Activated naive CD4-positive, alpha-beta T cell treated with anti-CD3 and anti-CD28 coated beads, Interleukin-2, amount 10 ng/mL, durations not matched to agents 5 hours and 36 hours (primary cell): Measurements from ENCODE around the gene NXPH4. TPM values are rescaled to one million over a fixed set of nuclear protein-coding genes. Genes with fewer than 3 reads are reported as not detected.

Source experiments
- microRNA-seq: library from miRNA; unstranded; fragments of <30 nt; microRNA quantifications from one replicate; pipeline ENCODE4 v1.2.0, GENCODE V29; 2022; ENCODE audit warnings: borderline microRNAs expressed, borderline replicate concordance
- total RNA-seq, 2 experiments: library from RNA; stranded (reverse); gene quantifications; one replicate each; pipeline ENCODE4 v1.2.3, GENCODE V29; 2021

Gene NXPH4
- under 1 TPM; 0.29 to 0.43 TPM for total RNA-seq

GRCh38 chr12:57216014-57216911, at the start of gene NXPH4:
TSS of gene NXPH4 (plus strand) at chr12:57216794. CDS start at chr12:57216970, 176 bp downstream.

DNA sequence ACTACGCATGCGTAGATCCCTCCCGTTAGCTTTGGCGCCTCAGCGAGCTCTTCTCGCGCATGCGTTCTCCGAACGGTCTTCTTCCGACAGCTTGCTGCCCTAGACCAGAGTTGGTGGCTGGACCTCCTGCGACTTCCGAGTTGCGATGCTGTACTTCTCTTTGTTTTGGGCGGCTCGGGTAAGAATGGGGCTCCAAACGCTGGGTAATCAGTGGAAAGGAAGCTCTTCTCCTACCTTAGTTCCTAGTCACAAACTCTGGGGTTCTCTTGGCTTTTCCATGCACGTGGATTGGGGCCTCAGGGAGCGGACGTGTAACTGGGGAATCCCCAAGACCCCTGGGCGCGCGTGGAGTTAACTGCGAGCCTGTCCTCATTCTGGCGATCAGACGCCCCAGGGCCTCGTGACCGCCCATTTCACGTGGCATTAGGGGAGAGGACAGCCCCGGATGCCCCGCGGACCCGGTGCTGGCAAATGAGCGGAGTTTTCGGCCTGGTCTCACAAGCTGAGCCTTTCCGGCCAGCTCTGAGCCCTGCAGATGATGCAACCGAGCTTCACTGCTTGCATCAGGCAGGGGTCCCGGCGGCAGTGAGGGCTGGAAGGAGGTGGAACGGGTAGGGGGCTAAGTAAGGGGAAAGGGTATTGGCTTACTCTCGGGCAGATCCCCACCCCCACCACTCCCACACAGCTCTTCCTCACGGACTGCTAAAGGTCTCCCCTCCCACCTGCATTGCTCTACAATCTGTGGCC, 13.2 kb downstream of the NXPH4 start, which contains the start of gene SHMT2:
SHMT2 (plus strand) TSS at position 78 of the 747 bp plus-strand sequence; CDS start at position 146, 68 bp downstream.

GRCh38 chr12:57250956-57251355, 34.4 kb downstream of the NXPH4 start, which contains the start of gene STAC3:
TSS of gene STAC3 (minus strand) at chr12:57251187. CDS start at chr12:57249636, 1,551 bp downstream.

Small RNA genes within 50 kb of the gene (microRNA-seq; reads per million reads assigned to microRNA genes)
- not detected for gene MIR1228

Other genes starting within 250 kb of the NXPH4 start
- 1 to 10 TPM; 8.6 to 9.1 TPM for gene ZBTB39, start 210.2 kb upstream of the NXPH4 start, total RNA-seq
- not detected for gene TAC3, start 200.3 kb upstream of the NXPH4 start, total RNA-seq
- 1 to 10 TPM in 1 of 2 experiments, under 1 TPM in 1; 0.43 to 1.2 TPM for gene MYO1A, start 166.7 kb upstream of the NXPH4 start, total RNA-seq
- gene NEMP1, start 138.0 kb upstream of the NXPH4 start, total RNA-seq, result 10 to 100 TPM; 43.9 to 45.3 TPM
- gene NAB2, start 127.7 kb upstream of the NXPH4 start, total RNA-seq, result 1 to 10 TPM; 8.6 TPM
- 100 to 1,000 TPM; 256 to 266 TPM for gene STAT6, start 105.4 kb upstream of the NXPH4 start, total RNA-seq
- 1 to 10 TPM; 1.3 to 1.6 TPM for gene LRP1, start 88.3 kb upstream of the NXPH4 start, total RNA-seq
- gene LRP1-AS, start 69.2 kb upstream of the NXPH4 start, total RNA-seq, result not detected
- 100 to 1,000 TPM; 171 to 176 TPM for gene SHMT2, start 12.9 kb downstream of the NXPH4 start, total RNA-seq
- gene STAC3, start 34.4 kb downstream of the NXPH4 start, total RNA-seq, result 1 to 10 TPM; 3.5 to 4.7 TPM
- 10 to 100 TPM; 67.8 to 72.0 TPM for gene R3HDM2, start 214.2 kb downstream of the NXPH4 start, total RNA-seq
- gene INHBC, start 218.0 kb downstream of the NXPH4 start, total RNA-seq, result not detected
- not detected for gene INHBE, start 238.5 kb downstream of the NXPH4 start, total RNA-seq
- 1 to 10 TPM in 1 of 2 experiments, under 1 TPM in 1; 0.88 to 1.5 TPM for gene GLI1, start 243.0 kb downstream of the NXPH4 start, total RNA-seq